ENCODE results near the gene MRPL19. TPM values are rescaled to one million over a fixed set of nuclear protein-coding genes. Genes with fewer than 3 reads are reported as not detected.
A peak's percentile ranks its signal among the peaks of the same experiment; 100 is the strongest.

Gene MRPL19
- polyA plus RNA-seq, 1 donor = 72.6 TPM

GRCh38 chr2:75612862-75613243 is 33.7 kb upstream of the MRPL19 start:
- no peak for DNase-seq

- no peak for DNase-seq
These were observed 32.4 kb upstream of the MRPL19 start for GRCh38 chr2:75614162-75614651.

- DNase-seq = no peak
These were observed 30.2 kb upstream of the MRPL19 start for GRCh38 chr2:75616406-75616805.

- no peak for DNase-seq
These were observed 29.6 kb upstream of the MRPL19 start for GRCh38 chr2:75616933-75617332.

GRCh38 chr2:75619956-75620740 is 26.4 kb upstream of the MRPL19 start:
- no peak for DNase-seq

- DNase-seq = no peak
These were observed 25.4 kb upstream of the MRPL19 start for GRCh38 chr2:75621228-75621627.

GRCh38 chr2:75622500-75622899 is 24.1 kb upstream of the MRPL19 start:
- no peak for DNase-seq

- no peak for DNase-seq
These were observed 23.7 kb upstream of the MRPL19 start for GRCh38 chr2:75622929-75623328.

- peak; percentile 80 for DNase-seq
These were observed 18.6 kb upstream of the MRPL19 start for GRCh38 chr2:75627902-75628504.

- DNase-seq = no peak
These were observed 14.4 kb upstream of the MRPL19 start for GRCh38 chr2:75632091-75632701.

- no peak for DNase-seq
These were observed 13.8 kb upstream of the MRPL19 start for GRCh38 chr2:75632813-75633212.

- no peak for DNase-seq
These were observed 13.0 kb upstream of the MRPL19 start for GRCh38 chr2:75633620-75634019.

GRCh38 chr2:75634945-75635344 is 11.6 kb upstream of the MRPL19 start:
- no peak for DNase-seq

- DNase-seq = no peak
These were observed 9.0 kb upstream of the MRPL19 start for GRCh38 chr2:75637568-75637967.

- DNase-seq = peak; percentile 63
These were observed 5.9 kb upstream of the MRPL19 start for GRCh38 chr2:75640621-75641121.

- DNase-seq = no peak
These were observed 5.0 kb upstream of the MRPL19 start for GRCh38 chr2:75641587-75641986.

- no peak for DNase-seq
These were observed 2.6 kb upstream of the MRPL19 start for GRCh38 chr2:75643980-75644379.

- no peak for DNase-seq
These were observed 940 bp upstream of the MRPL19 start for GRCh38 chr2:75645643-75646042.

GRCh38 chr2:75646090-75646582 is 447 bp upstream of the MRPL19 start:
- DNase-seq = no peak

- DNase-seq = no peak
These were observed 1.2 kb downstream of the MRPL19 start for GRCh38 chr2:75647771-75648170.

GRCh38 chr2:75654012-75654411 is 7.4 kb downstream of the MRPL19 start:
- DNase-seq = no peak

GRCh38 chr2:75655861-75656260 is 9.3 kb downstream of the MRPL19 start:
- DNase-seq = no peak

- no peak for DNase-seq
These were observed 10.0 kb downstream of the MRPL19 start for GRCh38 chr2:75656563-75656962.
